GM19193 (cell line): ENCODE measurements around the gene TBC1D3B.

Source experiments
- POLR2A ChIP-seq: IDR thresholded peaks from 4 replicates; pipeline ENCODE4 v1.6.1; 2011; ENCODE audit not compliant: insufficient read depth, insufficient read length; ENCODE audit errors: extremely low read depth

Gene TBC1D3B

GRCh38 chr17:36127199-36127893 lies 49.1 kb downstream of the TBC1D3B start:
- TF ChIP-seq POLR2A: no peak

- no peak for TF ChIP-seq POLR2A
These were observed 51.3 kb downstream of the TBC1D3B start for GRCh38 chr17:36124879-36125824.

DNA sequence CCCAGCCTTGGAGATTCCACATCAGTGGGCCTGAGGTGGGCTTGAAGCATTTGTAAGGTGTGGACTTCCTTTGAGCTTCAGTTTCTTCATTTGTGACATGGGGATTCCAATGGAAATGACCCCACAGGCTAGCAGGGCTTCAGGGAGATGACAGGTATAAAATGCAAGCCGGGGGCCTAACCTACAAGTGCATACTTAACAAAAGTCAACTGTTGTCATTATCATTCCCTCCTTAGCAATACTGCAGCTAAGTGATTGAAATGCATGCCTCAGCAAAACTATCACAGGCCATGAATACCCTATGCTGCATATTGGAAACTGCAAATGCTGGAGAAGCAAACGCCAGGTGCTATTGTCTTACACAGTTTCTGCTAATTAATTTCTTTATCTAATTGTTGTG lies 53.0 kb downstream of the TBC1D3B start:
- no peak for TF ChIP-seq POLR2A

- no peak for TF ChIP-seq POLR2A
These were observed 56.2 kb downstream of the TBC1D3B start for GRCh38 chr17:36120221-36120620.

DNA sequence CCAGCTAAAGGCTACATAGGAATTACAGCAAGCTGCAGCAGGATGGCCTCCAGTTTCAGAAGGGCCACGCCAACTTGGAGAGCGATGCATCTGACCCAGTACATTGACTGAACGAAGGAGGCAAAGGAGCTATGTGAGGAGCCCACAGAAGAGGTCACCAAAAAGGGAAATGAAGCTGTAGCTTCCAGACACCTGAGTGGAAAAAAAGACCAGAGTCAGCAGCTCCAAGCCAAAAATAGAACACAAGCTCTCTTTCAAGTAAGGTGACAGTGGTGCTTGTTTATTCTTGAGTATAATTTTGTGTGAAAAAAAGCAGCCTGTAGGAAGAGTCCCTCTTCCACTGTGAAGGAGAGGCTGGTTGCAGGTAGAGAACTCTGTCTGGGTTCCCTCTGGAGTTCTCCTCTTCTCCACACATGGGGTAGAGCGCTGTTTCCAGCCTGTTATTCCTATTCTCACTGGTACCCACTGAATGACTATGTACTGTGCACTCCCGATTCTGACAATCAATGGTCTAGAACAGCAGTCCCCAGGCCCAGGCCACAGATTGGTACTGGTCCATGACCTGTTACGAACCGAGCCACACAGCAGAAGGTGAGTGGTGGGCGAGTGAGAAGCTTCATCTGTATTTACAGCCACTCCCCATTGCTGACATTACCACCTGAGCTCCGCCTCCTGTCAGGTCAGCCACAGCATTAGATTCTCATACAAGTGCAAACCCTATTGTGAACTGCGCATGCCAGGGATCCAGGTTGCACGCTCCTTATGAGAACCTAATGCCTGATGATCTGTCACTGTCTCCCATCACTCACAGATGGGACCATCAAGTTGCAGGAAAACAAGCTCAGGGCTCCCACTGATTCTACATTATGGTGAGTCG lies 57.7 kb downstream of the TBC1D3B start:
- TF ChIP-seq POLR2A: no peak

DNA sequence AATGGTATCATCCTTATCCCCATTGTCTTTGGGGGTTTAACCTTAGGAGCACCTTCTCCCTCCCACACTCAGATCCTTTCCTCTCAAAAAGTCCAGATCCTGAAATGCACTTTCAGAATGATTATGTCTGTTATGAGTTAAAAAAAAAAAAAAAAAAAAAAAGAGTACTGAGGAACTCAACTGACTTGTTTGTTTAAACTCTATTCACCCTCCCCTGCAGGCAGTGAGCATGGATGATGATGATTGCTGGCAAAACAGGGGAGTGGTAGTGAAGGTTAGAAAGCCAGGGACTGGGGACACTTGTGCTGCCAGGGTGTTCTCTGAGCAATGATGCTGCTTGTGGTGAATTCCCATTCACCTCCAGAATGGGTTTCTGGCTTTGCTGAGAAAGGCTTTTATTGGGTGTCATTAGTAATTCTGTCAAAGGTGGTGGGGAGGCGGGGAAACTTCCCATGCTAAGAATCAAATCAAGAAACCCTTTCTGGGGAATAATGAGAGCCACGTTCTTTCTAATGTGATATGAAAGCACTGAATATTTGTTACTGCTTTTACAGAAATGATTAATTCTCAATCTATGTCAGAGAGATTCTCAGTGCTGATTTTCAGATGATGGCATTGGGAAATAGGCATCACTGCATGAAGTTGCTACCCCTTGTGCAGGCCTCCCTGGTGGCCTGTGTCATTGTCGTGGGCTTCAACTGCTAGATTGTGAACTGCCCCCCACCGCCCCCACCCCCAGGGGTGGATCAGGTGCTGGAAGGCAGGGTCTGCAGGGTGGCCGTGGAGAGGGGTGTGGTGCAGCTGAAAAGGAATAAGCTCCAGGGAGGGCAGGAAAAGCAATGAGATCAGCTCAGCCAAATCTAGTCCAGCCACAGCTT lies 58.7 kb downstream of the TBC1D3B start:
- TF ChIP-seq POLR2A: no peak
